ENCODE data around the gene SVOP. TPM values are rescaled to one million over a fixed set of nuclear protein-coding genes. Genes with fewer than 3 reads are reported as not detected.
"Not testable (repeated sequence)": the region's sequence is repeated elsewhere in the genome, so short reads cannot be mapped to it uniquely, and the experiment has no call there.

SVOP gene
- total RNA-seq, 1 donor from 2014 or later: not detected

DNA sequence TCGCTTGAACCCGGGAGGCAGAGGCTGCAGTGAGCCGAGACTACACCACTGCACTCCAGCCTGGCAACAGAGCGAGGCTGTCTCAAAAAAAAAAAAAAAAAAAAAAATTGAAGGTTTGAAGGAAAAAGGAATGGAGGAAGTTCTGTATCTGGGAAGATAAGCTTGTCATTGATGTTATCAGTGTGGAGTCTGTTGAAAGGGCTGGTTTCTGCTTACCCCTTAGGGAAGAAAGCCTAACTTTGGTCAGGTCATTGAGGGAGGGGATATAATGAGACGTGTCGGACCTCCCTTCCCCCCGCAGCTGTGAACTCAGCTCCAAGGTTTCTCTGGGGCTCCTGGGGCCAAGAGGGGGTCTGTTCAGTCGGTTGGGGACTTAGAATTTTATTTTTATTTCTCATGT lies 124.5 kb downstream of the SVOP start:
- intact Hi-C loops (cut with micrococcal nuclease): no loop called here

- intact Hi-C loops (cut with micrococcal nuclease): no loop called here
Observed at GRCh38 chr12:108895220-108895802, 125.6 kb downstream of the SVOP start.

DNA sequence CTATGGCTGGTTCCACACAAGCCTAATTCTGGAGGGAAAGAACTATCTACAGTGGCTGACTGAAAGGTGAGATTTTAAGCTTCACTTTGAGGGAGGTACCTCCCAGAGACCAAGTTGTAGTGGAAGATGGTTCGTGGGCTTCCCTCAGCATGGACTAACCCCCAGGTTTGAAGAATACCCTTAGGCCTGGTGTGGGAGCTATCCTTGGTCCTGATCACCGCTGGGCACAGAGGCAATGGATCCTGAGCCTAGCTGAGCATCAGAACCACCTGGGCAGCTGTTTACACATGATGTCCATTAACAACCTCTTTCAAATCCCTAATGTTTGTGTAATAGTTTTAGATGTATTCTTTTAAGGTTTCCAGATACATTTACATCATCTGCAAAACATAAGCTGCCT lies 130.7 kb downstream of the SVOP start:
- intact Hi-C loops (cut with micrococcal nuclease): no loop called here

- intact Hi-C loops (cut with micrococcal nuclease): no loop called here
Observed at GRCh38 chr12:108888031-108888430, 132.8 kb downstream of the SVOP start.

DNA sequence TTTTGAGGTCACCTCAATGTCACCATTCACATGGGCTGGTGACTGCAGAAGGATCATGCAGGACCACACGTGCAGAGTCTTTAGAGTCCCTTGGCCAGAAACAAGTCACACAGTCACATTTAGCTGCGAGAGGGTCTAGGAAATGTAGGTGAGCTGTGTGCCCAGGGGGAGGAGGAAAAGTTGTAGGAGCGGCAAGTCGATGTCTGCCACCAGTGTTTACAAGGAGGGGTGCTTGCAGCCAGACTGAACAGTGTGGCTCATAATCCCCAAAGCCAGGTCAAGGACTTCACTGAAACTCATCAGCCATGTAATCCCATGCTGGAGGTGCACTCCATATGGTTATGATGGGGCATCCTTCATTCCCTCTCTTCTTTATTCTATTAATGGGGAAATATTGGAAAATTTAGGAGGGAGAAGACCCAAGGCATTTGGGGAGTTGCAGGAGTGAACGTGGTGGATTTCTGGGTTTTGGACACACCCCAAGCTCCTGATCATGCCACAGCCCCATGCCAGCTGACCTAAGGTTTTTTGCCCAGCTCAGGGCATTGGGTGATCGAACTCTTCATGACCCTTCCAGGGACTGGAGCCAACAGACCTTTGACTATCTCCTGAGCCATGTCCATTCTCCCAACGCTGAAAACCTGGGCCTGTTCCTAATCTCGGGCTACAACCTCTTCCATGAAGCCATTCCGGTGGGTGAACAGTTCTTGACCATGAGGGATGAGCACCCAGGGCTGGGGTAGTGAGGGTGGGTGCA lies 133.8 kb downstream of the SVOP start:
- intact Hi-C loops (cut with micrococcal nuclease): no loop called here

GRCh38 chr12:108884116-108885012 lies 136.5 kb downstream of the SVOP start:
- intact Hi-C loops (cut with micrococcal nuclease): loop anchor here (1.0 kb wide), 3 partner anchors 67 to 501 kb away; partner anchors contain the start of gene ALKBH2

DNA sequence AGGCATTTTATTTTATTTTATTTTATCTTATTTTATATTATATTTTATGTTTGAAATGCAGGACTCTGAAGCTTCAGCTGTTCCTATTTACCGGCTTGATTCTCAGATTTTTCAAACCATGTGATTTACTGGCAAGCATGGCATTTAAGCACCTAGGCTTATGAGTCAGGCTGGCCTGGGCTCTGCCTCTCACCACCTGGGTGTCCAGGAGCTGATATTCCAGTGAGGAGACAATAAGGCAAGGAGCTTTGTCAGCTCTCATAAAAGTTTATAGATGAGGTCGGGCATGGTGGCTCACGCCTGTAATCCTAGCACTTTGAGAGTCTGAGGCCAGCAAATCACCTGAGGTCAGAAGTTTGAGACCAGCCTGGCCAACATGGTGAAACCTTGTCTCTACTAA lies 138.9 kb downstream of the SVOP start:
- intact Hi-C loops (cut with micrococcal nuclease): no loop called here

GRCh38 chr12:108879615-108880254 lies 141.1 kb downstream of the SVOP start, which contains the start of gene DAO:
DAO (plus strand) TSS chr12:108880092; CDS start chr12:108885007, 4,915 bp downstream.
- intact Hi-C loops (cut with micrococcal nuclease): no loop called here

DNA sequence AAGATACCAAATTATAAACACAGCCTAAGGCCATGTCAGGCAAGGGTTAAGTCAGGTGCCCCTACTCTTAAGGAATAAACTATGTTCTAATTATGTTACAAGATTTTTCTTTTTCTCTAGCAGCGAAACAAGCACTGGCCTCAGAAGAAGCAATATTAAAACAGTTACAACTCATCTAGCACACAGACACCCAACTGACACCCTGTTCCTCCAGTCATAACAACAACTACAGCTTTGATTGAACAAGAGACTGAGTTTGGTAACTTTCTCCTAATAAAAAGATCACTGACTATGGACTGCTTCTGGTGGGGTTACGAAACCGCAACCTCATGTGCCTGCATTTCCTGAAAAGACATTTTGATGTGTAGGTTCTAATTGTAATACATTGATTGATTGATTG lies 144.3 kb downstream of the SVOP start:
- intact Hi-C loops (cut with micrococcal nuclease): loop anchor here (2.0 kb wide), 1 partner anchor 18 kb away; no protein-coding TSS in a partner anchor

DNA sequence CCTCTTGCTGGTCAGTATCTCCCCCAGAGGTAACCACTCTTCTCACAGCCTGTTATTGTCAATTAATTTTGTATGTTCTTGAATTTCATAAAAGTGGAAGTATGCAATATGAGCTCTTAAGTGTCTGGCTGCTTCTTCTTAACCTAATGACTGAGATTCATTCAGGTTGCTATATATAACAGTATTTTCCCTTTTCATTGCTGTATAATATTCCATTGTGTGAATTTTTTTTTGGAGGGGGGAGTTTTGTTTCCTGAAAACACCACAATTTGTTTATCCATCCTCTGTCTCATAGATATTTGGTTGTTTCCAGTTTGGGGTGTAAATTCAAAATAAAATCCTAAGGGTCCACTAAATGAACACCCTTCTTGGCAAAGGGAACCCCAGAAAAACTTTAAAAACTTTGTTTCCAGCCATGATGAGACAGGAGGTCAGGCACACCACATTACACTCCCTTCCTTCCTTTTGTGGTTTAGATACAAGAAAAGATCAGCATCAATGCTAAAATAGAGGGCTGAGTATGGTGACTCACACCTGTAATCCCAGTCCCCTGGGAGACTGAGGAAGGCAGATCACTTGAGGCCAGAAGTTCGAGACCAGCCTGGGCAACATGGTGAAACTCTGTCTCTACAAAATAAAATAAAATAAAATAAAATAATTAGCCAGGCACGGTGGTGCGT lies 145.0 kb downstream of the SVOP start:
- intact Hi-C loops (cut with micrococcal nuclease): loop anchor here (2.0 kb wide), 1 partner anchor 17 kb away; no protein-coding TSS in a partner anchor

DNA sequence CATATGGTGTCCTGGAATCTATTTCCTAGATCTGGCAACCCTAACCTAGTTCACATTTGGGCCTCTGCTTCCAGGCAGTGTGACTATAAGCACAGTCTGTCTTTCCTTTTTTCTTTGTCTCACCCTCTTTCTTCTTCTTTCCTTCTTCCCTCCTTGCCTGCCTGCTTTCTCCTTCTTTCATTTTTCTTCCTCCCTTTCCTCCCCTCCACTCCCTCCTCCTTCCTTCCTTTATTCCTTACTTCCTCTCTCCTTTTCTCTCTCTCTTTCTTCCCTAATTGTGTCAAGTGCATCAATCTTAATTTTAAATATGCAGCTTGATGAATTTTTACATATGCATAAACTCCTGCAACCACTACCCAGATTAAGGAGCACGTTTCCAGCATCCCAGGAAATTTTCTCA lies 145.6 kb downstream of the SVOP start:
- intact Hi-C loops (cut with micrococcal nuclease): no loop called here

DNA sequence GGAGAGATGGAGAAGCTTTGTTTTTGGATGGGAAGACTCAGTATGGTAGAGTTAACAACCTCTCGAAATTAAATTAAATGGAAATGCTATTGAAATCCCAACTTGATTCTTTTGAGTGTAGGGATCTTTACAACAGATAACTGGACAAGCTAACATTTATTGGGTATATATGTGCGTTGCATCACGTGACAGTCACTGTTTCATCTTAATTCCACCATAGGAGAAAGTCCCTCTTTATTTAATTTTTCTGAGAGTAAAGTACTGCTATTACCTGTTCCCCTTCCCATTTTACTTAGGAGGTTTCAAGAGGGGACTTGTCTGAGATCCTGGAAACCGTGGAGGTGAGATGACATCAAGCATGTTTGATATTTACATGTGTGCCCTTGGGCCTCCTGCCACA lies 152.1 kb downstream of the SVOP start:
- intact Hi-C loops (cut with micrococcal nuclease): no loop called here

- intact Hi-C loops (cut with micrococcal nuclease): not testable (repeated sequence)
Observed at GRCh38 chr12:108866083-108866482, 154.8 kb downstream of the SVOP start.

GRCh38 chr12:108865169-108865568 lies 155.7 kb downstream of the SVOP start:
- intact Hi-C loops (cut with micrococcal nuclease): no loop called here

- intact Hi-C loops (cut with micrococcal nuclease): no loop called here
Observed at GRCh38 chr12:108862588-108862959, 158.3 kb downstream of the SVOP start.

- intact Hi-C loops (cut with micrococcal nuclease): no loop called here
Observed at GRCh38 chr12:108861878-108862587, 158.8 kb downstream of the SVOP start.

DNA sequence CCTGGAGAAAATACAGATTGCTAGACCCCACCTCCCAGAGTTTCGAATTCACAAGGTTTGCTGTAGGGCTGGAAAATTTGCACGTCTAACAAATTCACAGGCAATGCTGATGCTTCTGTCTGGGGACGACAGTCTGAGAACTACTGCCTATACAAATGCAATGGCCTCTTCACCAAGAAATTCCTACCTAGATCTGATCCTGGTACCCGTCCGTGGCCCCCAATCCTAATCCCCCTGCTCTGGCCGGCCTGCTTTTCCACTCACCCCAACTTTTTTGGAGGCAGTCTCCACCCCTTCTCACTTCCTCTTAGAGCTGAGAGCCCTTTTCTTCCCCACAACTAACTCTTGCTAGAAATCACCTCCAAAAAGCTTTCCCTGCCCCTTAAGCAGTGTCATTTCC lies 160.4 kb downstream of the SVOP start:
- intact Hi-C loops (cut with micrococcal nuclease): no loop called here

GRCh38 chr12:108859923-108860291 lies 161.0 kb downstream of the SVOP start:
- intact Hi-C loops (cut with micrococcal nuclease): loop anchor here (2.0 to 10.0 kb wide), 8 partner anchors 17 to 1875 kb away; partner anchors contain the start of genes ANAPC7, FAM222A, KCTD10 and MTERF2

GRCh38 chr12:108859141-108859922 lies 161.5 kb downstream of the SVOP start:
- intact Hi-C loops (cut with micrococcal nuclease): loop anchor here (2.0 to 10.0 kb wide), 8 partner anchors 17 to 1875 kb away; partner anchors contain the start of genes ANAPC7, FAM222A, KCTD10 and MTERF2
